ENCODE results near the gene ALG9. TPM values are rescaled to one million over a fixed set of nuclear protein-coding genes. Genes with fewer than 3 reads are reported as not detected.

Gene ALG9
- total RNA-seq, 3 donors from 2014 or later = 31.8 to 46.2 (median 43.9) TPM

- TF ChIP-seq POLR2AphosphoS5 (IDR thresholded peaks at IDR 0.05) = no peak
- no peak for TF ChIP-seq CTCF (IDR thresholded peaks at IDR 0.05)
- TF ChIP-seq POLR2A (IDR thresholded peaks at IDR 0.05) = no peak
- Histone ChIP-seq H3K36me3 (no peaks in the 10 kb centered on the region), H3K27me3 (no peaks in the 10 kb centered on the region), H3K4me1 (no peaks in the 10 kb centered on the region), H3K4me3 (peak overlapping the region; percentile 67 to 85 (median 69)), H3K9me3 (no peaks in the 10 kb centered on the region), H3K27ac (peak overlapping the region; percentile 95 to 99)
- no peak for DNase-seq (ENCODE audit: low spot score in 2 of 2)
- intact Hi-C loops (cut with DNase I; ENCODE audit: low total_unique reads) = no loop called here
Observed at GRCh38 chr11:111879637-111879960, 8.2 kb upstream of the ALG9 start.

- Histone ChIP-seq H3K4me1 (no peaks in the 10 kb centered on the region), H3K36me3 (no peaks in the 10 kb centered on the region), H3K27me3 (no peaks in the 10 kb centered on the region), H3K4me3 (peak within 1 kb of the TSS; percentile 67 to 85 (median 69)), H3K27ac (peak within 1 kb of the TSS; percentile 95 to 99), H3K9me3 (no peaks in the 10 kb centered on the region)
- intact Hi-C loops (cut with DNase I; ENCODE audit: low total_unique reads) = no loop called here
- TF ChIP-seq POLR2A (IDR thresholded peaks at IDR 0.05) = peak; percentile 34
- TF ChIP-seq POLR2AphosphoS5 (IDR thresholded peaks at IDR 0.05) = peak; percentile 95 to 98 (median 98)
- peak; percentile 97 to 99 (median 99) for TF ChIP-seq CTCF (IDR thresholded peaks at IDR 0.05)
- DNase-seq (ENCODE audit: low spot score in 2 of 2) = peak; percentile 94 to 97
Observed at GRCh38 chr11:111878849-111879636, 7.7 kb upstream of the ALG9 start, which contains the start of the genes CFAP68 and FDXACB1. Gene CFAP68, plus strand, starts transcription at chr11:111879541. Its CDS starts 20 bp downstream, at chr11:111879561. Gene FDXACB1, minus strand, starts transcription at chr11:111879165. Its CDS starts 33 bp downstream, at chr11:111879132.

GRCh38 chr11:111878385-111878848 lies 7.0 kb upstream of the ALG9 start:
- Histone ChIP-seq H3K36me3 (no peaks in the 10 kb centered on the region), H3K27ac (peak overlapping the region; percentile 95 to 99), H3K4me1 (no peaks in the 10 kb centered on the region), H3K4me3 (peak overlapping the region; percentile 67 to 85 (median 69)), H3K27me3 (no peaks in the 10 kb centered on the region), H3K9me3 (no peaks in the 10 kb centered on the region)
- intact Hi-C loops (cut with DNase I; ENCODE audit: low total_unique reads) = no loop called here
- TF ChIP-seq POLR2A (IDR thresholded peaks at IDR 0.05) (no peak), POLR2AphosphoS5 (IDR thresholded peaks at IDR 0.05) (no peak), CTCF (IDR thresholded peaks at IDR 0.05) (no peak)
- no peak for DNase-seq (ENCODE audit: low spot score in 2 of 2)

- Histone ChIP-seq H3K27ac (peak overlapping the region; percentile 92 to 95), H3K4me1 (peaks cover 0 to 7% of the 10 kb centered on the region in 2 donors), H3K4me3 (peak overlapping the region; percentile 95 to 97 (median 97)), H3K27me3 (no peaks in the 10 kb centered on the region), H3K9me3 (no peaks in the 10 kb centered on the region), H3K36me3 (no peaks in the 10 kb centered on the region)
- TF ChIP-seq POLR2AphosphoS5 (IDR thresholded peaks at IDR 0.05) (no peak), CTCF (IDR thresholded peaks at IDR 0.05) (no peak), POLR2A (IDR thresholded peaks at IDR 0.05) (no peak)
- DNase-seq (ENCODE audit: low spot score in 2 of 2) = no peak
- intact Hi-C loops (cut with DNase I; ENCODE audit: low total_unique reads) = no loop called here
Observed at GRCh38 chr11:111871693-111872161, 346 bp upstream of the ALG9 start.

- no peaks in the 10 kb centered on the region for H3K27me3 ChIP-seq
- H3K4me1 ChIP-seq = peaks cover 0 to 7% of the 10 kb centered on the region in 2 donors
- TF ChIP-seq CTCF (IDR thresholded peaks at IDR 0.05) (no peak), POLR2AphosphoS5 (IDR thresholded peaks at IDR 0.05) (no peak), POLR2A (IDR thresholded peaks at IDR 0.05) (no peak)
- H3K4me3 ChIP-seq = peak overlapping the region; percentile 95 to 97 (median 97)
- DNase-seq (ENCODE audit: low spot score in 2 of 2) = no peak
- H3K9me3 ChIP-seq = no peaks in the 10 kb centered on the region
- intact Hi-C loops (cut with DNase I; ENCODE audit: low total_unique reads) = no loop called here
- no peaks in the 10 kb centered on the region for H3K36me3 ChIP-seq
- H3K27ac ChIP-seq = peak overlapping the region; percentile 92 to 95
Observed at GRCh38 chr11:111870522-111870885, 877 bp downstream of the ALG9 start.

Data from breast epithelium (tissue), 4 donors.